ENCODE data around the gene CATSPERE.

Gene CATSPERE

GRCh38 chr1:244450597-244451538 lies 10.2 kb upstream of the CATSPERE start:
- peak; percentile 80 for DNase-seq (ENCODE audit: low read depth)
- TF ChIP-seq POLR2A (IDR thresholded peaks at IDR 0.05; ENCODE audit: extremely low read depth, insufficient read length) (no peak), MYC (IDR thresholded peaks at IDR 0.05; ENCODE audit: low read depth, low read length) (peak; percentile 83), MAX (IDR thresholded peaks at IDR 0.05; ENCODE audit: low read depth, low read length) (peak; percentile 98)
- TF ChIP-seq, protein P1, sequence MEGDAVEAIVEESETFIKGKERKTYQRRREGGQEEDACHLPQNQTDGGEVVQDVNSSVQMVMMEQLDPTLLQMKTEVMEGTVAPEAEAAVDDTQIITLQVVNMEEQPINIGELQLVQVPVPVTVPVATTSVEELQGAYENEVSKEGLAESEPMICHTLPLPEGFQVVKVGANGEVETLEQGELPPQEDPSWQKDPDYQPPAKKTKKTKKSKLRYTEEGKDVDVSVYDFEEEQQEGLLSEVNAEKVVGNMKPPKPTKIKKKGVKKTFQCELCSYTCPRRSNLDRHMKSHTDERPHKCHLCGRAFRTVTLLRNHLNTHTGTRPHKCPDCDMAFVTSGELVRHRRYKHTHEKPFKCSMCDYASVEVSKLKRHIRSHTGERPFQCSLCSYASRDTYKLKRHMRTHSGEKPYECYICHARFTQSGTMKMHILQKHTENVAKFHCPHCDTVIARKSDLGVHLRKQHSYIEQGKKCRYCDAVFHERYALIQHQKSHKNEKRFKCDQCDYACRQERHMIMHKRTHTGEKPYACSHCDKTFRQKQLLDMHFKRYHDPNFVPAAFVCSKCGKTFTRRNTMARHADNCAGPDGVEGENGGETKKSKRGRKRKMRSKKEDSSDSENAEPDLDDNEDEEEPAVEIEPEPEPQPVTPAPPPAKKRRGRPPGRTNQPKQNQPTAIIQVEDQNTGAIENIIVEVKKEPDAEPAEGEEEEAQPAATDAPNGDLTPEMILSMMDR (IDR thresholded peaks at IDR 0.05; ENCODE audit: low read depth, low read length), result no peak
- peak overlapping the region; percentile 88 for H3K4me3 ChIP-seq (ENCODE audit: low read depth, low read length)

DNA sequence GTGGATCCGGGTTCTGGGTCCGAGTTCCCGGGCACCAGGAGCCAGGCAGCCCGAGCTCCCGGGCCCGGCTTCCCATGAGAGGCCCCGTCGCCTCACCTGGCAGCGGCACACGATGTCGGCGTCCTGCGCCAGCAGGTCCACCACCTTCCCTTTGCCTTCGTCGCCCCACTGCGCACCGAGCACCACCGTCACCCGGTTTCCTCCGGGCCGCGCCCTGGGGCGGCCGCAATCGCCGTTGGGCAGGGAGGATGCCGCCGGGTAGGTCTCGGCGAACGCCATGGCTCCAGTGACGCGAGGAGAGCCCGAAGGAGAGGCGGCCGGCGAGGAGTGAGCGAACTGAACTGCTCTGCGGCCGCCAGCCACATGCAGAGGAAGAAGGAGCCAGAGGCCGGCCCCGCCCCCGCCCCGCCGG lies 9.5 kb upstream of the CATSPERE start, which contains the start of gene ADSS2:
ADSS2 (minus strand) TSS at position 371 of the 412 bp plus-strand sequence; CDS start at position 279, 92 bp downstream.
- no peak for TF ChIP-seq MYC (IDR thresholded peaks at IDR 0.05; ENCODE audit: low read depth, low read length)
- TF ChIP-seq POLR2A (IDR thresholded peaks at IDR 0.05; ENCODE audit: extremely low read depth, insufficient read length), result peak; percentile 82
- TF ChIP-seq MAX (IDR thresholded peaks at IDR 0.05; ENCODE audit: low read depth, low read length), result no peak
- TF ChIP-seq, protein P1 (IDR thresholded peaks at IDR 0.05; ENCODE audit: low read depth, low read length), result no peak
- H3K4me3 ChIP-seq (ENCODE audit: low read depth, low read length), result peak within 1 kb of the TSS; percentile 88
- no peak for DNase-seq (ENCODE audit: low read depth)

- peak; percentile 99 for DNase-seq (ENCODE audit: low read depth)
- peak overlapping the region; percentile 78 for H3K4me3 ChIP-seq (ENCODE audit: low read depth, low read length)
- TF ChIP-seq POLR2A (IDR thresholded peaks at IDR 0.05; ENCODE audit: extremely low read depth, insufficient read length) (no peak), MYC (IDR thresholded peaks at IDR 0.05; ENCODE audit: low read depth, low read length) (peak; percentile 84), MAX (IDR thresholded peaks at IDR 0.05; ENCODE audit: low read depth, low read length) (peak; percentile 58; the same call in 1 of the 2 replicates)
- TF ChIP-seq, protein P1 (IDR thresholded peaks at IDR 0.05; ENCODE audit: low read depth, low read length), result peak; percentile 9
These were observed 8.9 kb upstream of the CATSPERE start for GRCh38 chr1:244451951-244452795.

GRCh38 chr1:244454412-244454811 lies 6.7 kb upstream of the CATSPERE start:
- no peak for DNase-seq (ENCODE audit: low read depth)
- no peak overlapping the region for H3K4me3 ChIP-seq (ENCODE audit: low read depth, low read length)
- TF ChIP-seq, protein P1 (IDR thresholded peaks at IDR 0.05; ENCODE audit: low read depth, low read length), result no peak
- TF ChIP-seq POLR2A (IDR thresholded peaks at IDR 0.05; ENCODE audit: extremely low read depth, insufficient read length), result no peak
- no peak for TF ChIP-seq MAX (IDR thresholded peaks at IDR 0.05; ENCODE audit: low read depth, low read length)
- TF ChIP-seq MYC (IDR thresholded peaks at IDR 0.05; ENCODE audit: low read depth, low read length), result no peak

DNA sequence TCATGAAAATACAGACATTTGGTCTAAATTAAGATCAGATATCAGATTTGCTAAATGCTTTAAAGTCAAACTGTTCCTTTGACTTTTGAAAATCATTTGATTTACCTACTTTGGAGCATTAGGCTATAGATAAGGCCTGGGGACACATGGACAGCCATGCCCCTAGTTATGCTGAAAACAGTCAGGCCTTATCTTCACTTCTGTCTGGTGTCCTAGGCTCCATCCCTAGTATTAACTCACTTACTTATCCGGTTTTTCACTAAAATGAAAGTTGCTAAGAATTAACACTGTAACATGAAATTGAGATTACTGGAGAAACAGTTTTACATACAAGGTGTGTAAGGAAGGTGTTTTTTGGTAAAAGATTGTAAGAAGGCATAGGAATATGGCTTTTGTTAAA lies 4.5 kb upstream of the CATSPERE start:
- no peak for DNase-seq (ENCODE audit: low read depth)

More for the DNA sequence above, 4.5 kb upstream of the CATSPERE start:
- TF ChIP-seq POLR2A (IDR thresholded peaks at IDR 0.05; ENCODE audit: extremely low read depth, insufficient read length), result no peak
- TF ChIP-seq MYC (IDR thresholded peaks at IDR 0.05; ENCODE audit: low read depth, low read length), result no peak
- TF ChIP-seq, protein P1 (IDR thresholded peaks at IDR 0.05; ENCODE audit: low read depth, low read length), result no peak
- no peak for TF ChIP-seq MAX (IDR thresholded peaks at IDR 0.05; ENCODE audit: low read depth, low read length)
- no peak overlapping the region for H3K4me3 ChIP-seq (ENCODE audit: low read depth, low read length)
